ENCODE data around the gene SLAMF8.

Gene SLAMF8

DNA sequence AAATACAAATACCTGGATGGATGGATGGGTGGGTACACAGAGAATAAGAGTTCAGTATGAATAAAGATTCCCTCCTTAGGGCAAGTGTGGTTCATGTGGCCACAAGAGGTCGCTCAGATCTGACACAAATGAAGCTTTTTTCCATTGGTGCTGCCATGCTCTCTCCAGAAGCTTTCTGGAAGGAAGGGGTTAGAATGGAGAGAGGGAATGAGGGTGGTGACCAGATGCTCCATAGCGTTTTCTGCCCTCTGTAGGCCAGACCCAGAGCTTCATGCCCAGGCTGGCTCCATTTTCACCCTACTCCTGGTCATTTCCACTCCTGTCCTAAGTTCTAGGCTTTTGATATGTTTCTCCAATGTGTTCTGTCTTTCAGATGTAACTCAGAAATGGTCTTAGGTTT is 27.8 kb upstream of the SLAMF8 start:
- Histone ChIP-seq H3K79me2 (ENCODE audit: low read length) (no peaks in the 10 kb centered on the region), H4K20me1 (ENCODE audit: insufficient read depth, low read length) (no peaks in the 10 kb centered on the region), H3K9me3 (ENCODE audit: insufficient read depth, low read length) (no peaks in the 10 kb centered on the region), H3K9ac (ENCODE audit: low read length) (no peak overlapping the region), H2AFZ (ENCODE audit: low read depth, low read length) (no peak overlapping the region), H3K27ac (ENCODE audit: low read length) (no peak overlapping the region), H3K27me3 (ENCODE audit: low read depth, low read length) (peaks cover 85% of the 10 kb centered on the region), H3K4me2 (ENCODE audit: low read length) (no peak overlapping the region), H3K4me1 (ENCODE audit: low read length) (peaks cover 18% of the 10 kb centered on the region), H3K4me3 (ENCODE audit: low read length) (no peak overlapping the region), H3K36me3 (replicated peaks; ENCODE audit: low read depth, low read length) (no peaks in the 10 kb centered on the region)
- TF ChIP-seq CTCF (IDR thresholded peaks at IDR 0.05; ENCODE audit: low read depth, low read length) (peak; percentile 98), EZH2phosphoT487 (IDR thresholded peaks at IDR 0.05; ENCODE audit: low read depth) (no peak)

DNA sequence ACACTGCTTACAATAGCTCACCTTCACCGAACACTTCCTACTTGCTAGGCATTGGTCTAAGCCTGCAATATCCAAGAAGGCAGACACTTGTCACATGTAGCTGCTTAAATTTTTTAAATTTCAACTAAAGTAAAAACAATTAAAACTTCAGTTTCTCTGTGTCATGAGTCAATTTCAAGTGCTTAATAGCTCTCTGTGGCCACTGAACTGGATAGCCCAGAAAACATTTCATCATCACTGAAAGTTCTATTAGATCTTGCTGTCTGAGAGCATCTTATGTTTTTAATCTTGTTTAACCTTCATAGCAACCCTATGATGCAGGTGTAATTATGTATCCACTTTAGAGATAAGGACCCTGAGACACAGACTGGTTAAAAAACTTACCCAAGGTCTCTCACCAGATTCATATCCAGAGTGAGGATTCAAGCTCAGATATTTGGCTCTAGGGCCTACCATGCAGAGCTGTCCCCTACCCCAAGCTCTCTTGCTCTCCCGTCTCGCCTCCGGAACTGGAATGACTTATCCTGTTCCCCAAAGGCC is 27.2 kb upstream of the SLAMF8 start:
- no peaks in the 10 kb centered on the region for H3K79me2 ChIP-seq (ENCODE audit: low read length)
- H3K4me2 ChIP-seq (ENCODE audit: low read length) = no peak overlapping the region
- no peaks in the 10 kb centered on the region for H3K36me3 ChIP-seq (replicated peaks; ENCODE audit: low read depth, low read length)
- no peak overlapping the region for H3K27ac ChIP-seq (ENCODE audit: low read length)
- no peaks in the 10 kb centered on the region for H4K20me1 ChIP-seq (ENCODE audit: insufficient read depth, low read length)
- peaks cover 90% of the 10 kb centered on the region for H3K27me3 ChIP-seq (ENCODE audit: low read depth, low read length)
- no peak overlapping the region for H2AFZ ChIP-seq (ENCODE audit: low read depth, low read length)
- TF ChIP-seq EZH2phosphoT487 (IDR thresholded peaks at IDR 0.05; ENCODE audit: low read depth) (no peak), CTCF (IDR thresholded peaks at IDR 0.05; ENCODE audit: low read depth, low read length) (no peak)
- H3K4me1 ChIP-seq (ENCODE audit: low read length) = peaks cover 18% of the 10 kb centered on the region
- H3K4me3 ChIP-seq (ENCODE audit: low read length) = no peak overlapping the region
- H3K9ac ChIP-seq (ENCODE audit: low read length) = no peak overlapping the region
- H3K9me3 ChIP-seq (ENCODE audit: insufficient read depth, low read length) = no peaks in the 10 kb centered on the region

DNA sequence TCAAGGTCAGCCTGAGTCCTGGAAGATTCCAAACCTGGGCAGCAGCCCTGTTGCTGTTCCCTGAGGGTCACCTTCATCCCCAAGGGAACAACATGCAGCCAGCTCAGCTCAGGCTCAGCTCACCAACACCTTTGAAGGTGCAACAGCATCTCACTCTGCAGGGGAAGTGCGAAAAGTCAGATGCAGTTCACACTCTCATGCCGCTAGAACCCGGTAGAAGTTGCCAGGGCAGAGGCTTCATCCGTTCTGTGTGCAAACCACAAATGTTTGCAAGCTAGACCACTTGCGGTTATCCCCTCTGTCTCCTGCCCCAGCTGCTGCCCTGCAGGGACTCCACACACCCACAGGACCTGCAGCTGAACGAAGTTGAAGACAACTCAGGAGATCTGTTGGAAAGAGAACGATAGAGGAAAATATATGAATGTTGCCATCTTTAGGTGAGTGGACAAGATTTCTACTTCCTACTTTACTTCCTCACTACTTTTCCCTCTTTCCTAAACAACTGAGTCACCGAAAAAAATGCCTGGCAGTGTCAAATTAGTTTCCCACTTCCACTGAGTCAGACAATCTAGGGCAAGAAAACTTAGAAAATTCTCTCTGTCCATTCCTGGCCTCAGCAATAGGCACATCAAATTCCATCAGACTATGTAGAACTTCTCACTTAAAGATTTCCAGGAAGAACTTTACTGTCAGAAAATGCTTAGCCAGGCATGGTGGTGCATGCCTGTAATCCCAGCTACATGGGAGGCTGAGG is 26.3 kb upstream of the SLAMF8 start:
- H3K4me2 ChIP-seq (ENCODE audit: low read length) = peak overlapping the region; percentile 30
- peaks cover 18% of the 10 kb centered on the region for H3K4me1 ChIP-seq (ENCODE audit: low read length)
- TF ChIP-seq EZH2phosphoT487 (IDR thresholded peaks at IDR 0.05; ENCODE audit: low read depth) (no peak), CTCF (IDR thresholded peaks at IDR 0.05; ENCODE audit: low read depth, low read length) (no peak)

DNA sequence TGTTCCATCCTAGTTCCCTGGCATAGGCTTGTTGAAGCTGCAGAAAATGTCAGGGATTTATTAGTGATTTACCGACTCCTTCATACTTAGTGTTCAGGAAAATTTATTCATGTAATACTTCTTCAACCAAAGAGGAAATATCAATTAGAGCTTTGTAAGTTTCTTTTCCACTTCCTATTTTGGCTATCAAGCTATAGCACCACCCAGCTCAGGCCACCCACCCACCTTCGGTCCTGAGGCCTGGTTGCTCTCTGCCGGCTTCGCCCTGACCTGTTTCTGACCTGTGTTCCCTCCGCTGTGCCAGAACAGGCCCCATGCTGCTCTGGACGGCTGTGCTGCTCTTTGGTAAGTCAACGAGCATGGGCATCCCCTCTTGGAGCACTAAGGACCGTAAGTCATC is 24.6 kb upstream of the SLAMF8 start, which contains the start of gene FCRL6:
FCRL6 (plus strand) TSS at position 250 of the 400 bp plus-strand sequence; CDS start at position 315, 65 bp downstream.
- H3K79me2 ChIP-seq (ENCODE audit: low read length) = no peaks in the 10 kb centered on the region
- no peak within 1 kb of the TSS for H3K27ac ChIP-seq (ENCODE audit: low read length)
- no peaks in the 10 kb centered on the region for H3K9me3 ChIP-seq (ENCODE audit: insufficient read depth, low read length)
- TF ChIP-seq EZH2phosphoT487 (IDR thresholded peaks at IDR 0.05; ENCODE audit: low read depth) (no peak), CTCF (IDR thresholded peaks at IDR 0.05; ENCODE audit: low read depth, low read length) (no peak)
- no peaks in the 10 kb centered on the region for H4K20me1 ChIP-seq (ENCODE audit: insufficient read depth, low read length)
- peaks cover 18% of the 10 kb centered on the region for H3K4me1 ChIP-seq (ENCODE audit: low read length)
- H3K36me3 ChIP-seq (replicated peaks; ENCODE audit: low read depth, low read length) = no peaks in the 10 kb centered on the region
- H3K4me3 ChIP-seq (ENCODE audit: low read length) = no peak within 1 kb of the TSS
- H3K27me3 ChIP-seq (ENCODE audit: low read depth, low read length) = peaks cover 80% of the 10 kb centered on the region
- no peak within 1 kb of the TSS for H2AFZ ChIP-seq (ENCODE audit: low read depth, low read length)
- no peak within 1 kb of the TSS for H3K4me2 ChIP-seq (ENCODE audit: low read length)
- no peak within 1 kb of the TSS for H3K9ac ChIP-seq (ENCODE audit: low read length)

More for the DNA sequence above, 26.3 kb upstream of the SLAMF8 start:
- Histone ChIP-seq H3K4me3 (ENCODE audit: low read length) (no peak overlapping the region), H3K9ac (ENCODE audit: low read length) (no peak overlapping the region), H3K79me2 (ENCODE audit: low read length) (no peaks in the 10 kb centered on the region), H4K20me1 (ENCODE audit: insufficient read depth, low read length) (no peaks in the 10 kb centered on the region), H3K27ac (ENCODE audit: low read length) (no peak overlapping the region), H3K9me3 (ENCODE audit: insufficient read depth, low read length) (no peaks in the 10 kb centered on the region), H3K36me3 (replicated peaks; ENCODE audit: low read depth, low read length) (no peaks in the 10 kb centered on the region), H3K27me3 (ENCODE audit: low read depth, low read length) (peaks cover 90% of the 10 kb centered on the region), H2AFZ (ENCODE audit: low read depth, low read length) (no peak overlapping the region; the same call in 1 of the 2 replicates)

Measured in OCI-LY3 (cell line).